Esophagus squamous epithelium (tissue), 5 donors: ENCODE data around the gene PCDHB11. TPM values are rescaled to one million over a fixed set of nuclear protein-coding genes. Genes with fewer than 3 reads are reported as not detected.
"Not testable (repeated sequence)": the region's sequence is repeated elsewhere in the genome, so short reads cannot be mapped to it uniquely, and the experiment has no call there.

Experiments used
- DNase-seq: peaks from one replicate; lab custom pipeline; 2025; lab: John Stamatoyannopoulos, UW
- H3K27ac ChIP-seq, 4 donors: fragments of 200-600 bp; sonication (generic); one replicate each; pipeline ENCODE4 v1.5.1; 2016 to 2019; ENCODE audit warnings: mild to moderate bottlenecking in 1 of 4
- H3K27me3 ChIP-seq, 4 donors: fragments of 200-600 bp; sonication (generic); 1 replicate in 3 of 4; 2 replicates in 1 of 4; pipeline versions ENCODE4 v1.5.1 to v1.6.0; 2017 to 2021; ENCODE audit warnings: antibody characterized with exemption in 1 of 4
- H3K36me3 ChIP-seq, 3 donors: fragments of 200-600 bp; sonication (generic); one replicate each; pipeline ENCODE4 v1.5.1; 2016 to 2019
- H3K4me1 ChIP-seq, 3 donors: fragments of 200-600 bp; sonication (generic); one replicate each; pipeline ENCODE4 v1.5.1; 2017 to 2019
- H3K4me3 ChIP-seq, 4 donors: fragments of 200-600 bp; sonication (generic); 1 replicate in 3 of 4; 2 replicates in 1 of 4; pipeline ENCODE4 v1.5.1; 2016 to 2019; ENCODE audit warnings: mild to moderate bottlenecking in 2 of 4, moderate library complexity in 1 of 4
- H3K9me3 ChIP-seq, 3 donors: fragments of 200-600 bp; sonication (generic); one replicate each; pipeline ENCODE4 v1.5.1; 2016 to 2019
- POLR2A ChIP-seq, 4 donors: fragments of 450-650 bp; IDR thresholded peaks; one replicate each; pipeline ENCODE4 v1.6.1; 2017; ENCODE audit warnings: antibody characterized with exemption in 4 of 4, mild to moderate bottlenecking in 4 of 4, moderate library complexity in 3 of 4
- WGBS, 2 donors: methylation state at CpG; one replicate each; pipeline ENCODE4 v1.1.5; 2018; 5-methylcytosine and 5-hydroxymethylcytosine counted together
- intact Hi-C: fragments of 100-400 bp; cut with DNase I; formaldehyde crosslinking; loops from one replicate; pipeline ENCODE4 v1.15.0; 2022
- total RNA-seq, 4 donors: library from RNA; depleted of rRNA; stranded (reverse); fragments of >200 nt; gene quantifications; one replicate each; pipeline ENCODE4 v1.1.0, GENCODE V29; 2016
- TF ChIP-seq, protein P1 (sequence below), 6 experiments: fragments of 450-650 bp in 4 of 6; fragments of 200-600 bp in 2 of 6; sonication (generic) in 2 of 6; IDR thresholded peaks; one replicate each; pipeline ENCODE4 v1.5.1; 2016 to 2019; ENCODE audit warnings: antibody characterized with exemption in 6 of 6, mild to moderate bottlenecking in 4 of 6, moderate library complexity in 4 of 6
- donor health status: DM: yes; HTN: yes; CAD: no.

PCDHB11 gene
- total RNA-seq, 4 donors from 2014 or later = 0.26 to 2.1 (median 0.49) TPM

DNA sequence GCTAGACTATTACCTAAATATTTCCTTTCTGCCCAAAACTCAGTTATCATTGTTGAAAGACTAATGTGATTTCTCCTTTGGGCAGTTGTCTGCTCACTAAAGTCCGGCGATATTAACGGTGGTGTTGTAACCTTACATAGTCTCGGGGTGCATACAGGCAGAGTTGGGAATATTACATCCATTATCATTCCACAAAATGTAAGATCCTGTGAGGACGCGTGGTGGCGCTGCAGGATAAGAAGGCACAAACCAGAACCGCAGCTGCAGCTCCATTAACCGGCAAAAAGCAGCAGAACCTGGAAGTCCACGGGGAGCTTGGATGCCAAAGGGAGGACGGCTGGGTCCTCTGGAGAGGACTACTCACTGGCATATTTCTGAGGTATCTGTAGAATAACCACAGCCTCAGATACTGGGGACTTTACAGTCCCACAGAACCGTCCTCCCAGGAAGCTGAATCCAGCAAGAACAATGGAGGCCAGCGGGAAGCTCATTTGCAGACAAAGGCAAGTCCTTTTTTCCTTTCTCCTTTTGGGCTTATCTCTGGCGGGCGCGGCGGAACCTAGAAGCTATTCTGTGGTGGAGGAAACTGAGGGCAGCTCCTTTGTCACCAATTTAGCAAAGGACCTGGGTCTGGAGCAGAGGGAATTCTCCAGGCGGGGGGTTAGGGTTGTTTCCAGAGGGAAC is 14.4 kb downstream of the PCDHB11 start, which contains the start of gene PCDHB13:
PCDHB13 (plus strand) TSS at position 264 of the 684 bp plus-strand sequence; CDS start at position 469, 205 bp downstream.
- intact Hi-C loops, H3K4me1 ChIP-seq, H3K36me3 ChIP-seq, DNase-seq, H3K27ac ChIP-seq: not testable (repeated sequence)
- WGBS, 2 donors = 14 to 18% methylated on average over 10 to 13 of the region's 18 CpGs
- TF ChIP-seq, protein P1, sequence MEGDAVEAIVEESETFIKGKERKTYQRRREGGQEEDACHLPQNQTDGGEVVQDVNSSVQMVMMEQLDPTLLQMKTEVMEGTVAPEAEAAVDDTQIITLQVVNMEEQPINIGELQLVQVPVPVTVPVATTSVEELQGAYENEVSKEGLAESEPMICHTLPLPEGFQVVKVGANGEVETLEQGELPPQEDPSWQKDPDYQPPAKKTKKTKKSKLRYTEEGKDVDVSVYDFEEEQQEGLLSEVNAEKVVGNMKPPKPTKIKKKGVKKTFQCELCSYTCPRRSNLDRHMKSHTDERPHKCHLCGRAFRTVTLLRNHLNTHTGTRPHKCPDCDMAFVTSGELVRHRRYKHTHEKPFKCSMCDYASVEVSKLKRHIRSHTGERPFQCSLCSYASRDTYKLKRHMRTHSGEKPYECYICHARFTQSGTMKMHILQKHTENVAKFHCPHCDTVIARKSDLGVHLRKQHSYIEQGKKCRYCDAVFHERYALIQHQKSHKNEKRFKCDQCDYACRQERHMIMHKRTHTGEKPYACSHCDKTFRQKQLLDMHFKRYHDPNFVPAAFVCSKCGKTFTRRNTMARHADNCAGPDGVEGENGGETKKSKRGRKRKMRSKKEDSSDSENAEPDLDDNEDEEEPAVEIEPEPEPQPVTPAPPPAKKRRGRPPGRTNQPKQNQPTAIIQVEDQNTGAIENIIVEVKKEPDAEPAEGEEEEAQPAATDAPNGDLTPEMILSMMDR (IDR thresholded peaks at IDR 0.05) = peak in 5 of 6 experiments; percentile 10 to 52 (median 30)
- H3K4me3 ChIP-seq = peak within 1 kb of the TSS in 3 of 4 donors; percentile 15 to 45 (median 16)
- H3K27me3 ChIP-seq = peaks cover 0 to 28% (median 0%) of the 10 kb centered on the region in 4 donors
- peaks cover 4 to 66% (median 45%) of the 10 kb centered on the region in 3 donors for H3K9me3 ChIP-seq

DNA sequence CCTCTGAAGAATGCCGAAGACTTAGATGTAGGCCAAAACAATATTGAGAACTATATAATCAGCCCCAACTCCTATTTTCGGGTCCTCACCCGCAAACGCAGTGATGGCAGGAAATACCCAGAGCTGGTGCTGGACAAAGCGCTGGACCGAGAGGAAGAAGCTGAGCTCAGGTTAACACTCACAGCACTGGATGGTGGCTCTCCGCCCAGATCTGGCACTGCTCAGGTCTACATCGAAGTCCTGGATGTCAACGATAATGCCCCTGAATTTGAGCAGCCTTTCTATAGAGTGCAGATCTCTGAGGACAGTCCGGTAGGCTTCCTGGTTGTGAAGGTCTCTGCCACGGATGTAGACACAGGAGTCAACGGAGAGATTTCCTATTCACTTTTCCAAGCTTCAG is 15.2 kb downstream of the PCDHB11 start:
- intact Hi-C loops, H3K4me3 ChIP-seq, DNase-seq, H3K27ac ChIP-seq, H3K36me3 ChIP-seq, H3K4me1 ChIP-seq: not testable (repeated sequence)
- H3K27me3 ChIP-seq = peaks cover 0 to 21% (median 0%) of the 10 kb centered on the region in 4 donors
- H3K9me3 ChIP-seq = peaks cover 4 to 66% (median 41%) of the 10 kb centered on the region in 3 donors
- 66 to 70% methylated on average over 4 to 6 of the region's 12 CpGs for WGBS, 2 donors

DNA sequence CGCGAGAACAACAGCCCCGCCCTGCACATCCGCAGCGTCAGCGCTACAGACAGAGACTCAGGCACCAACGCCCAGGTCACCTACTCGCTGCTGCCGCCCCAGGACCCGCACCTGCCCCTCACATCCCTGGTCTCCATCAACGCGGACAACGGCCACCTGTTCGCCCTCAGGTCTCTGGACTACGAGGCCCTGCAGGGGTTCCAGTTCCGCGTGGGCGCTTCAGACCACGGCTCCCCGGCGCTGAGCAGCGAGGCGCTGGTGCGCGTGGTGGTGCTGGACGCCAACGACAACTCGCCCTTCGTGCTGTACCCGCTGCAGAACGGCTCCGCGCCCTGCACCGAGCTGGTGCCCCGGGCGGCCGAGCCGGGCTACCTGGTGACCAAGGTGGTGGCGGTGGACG is 16.1 kb downstream of the PCDHB11 start:
- Histone ChIP-seq H3K27me3 (peaks cover 0 to 12% (median 0%) of the 10 kb centered on the region in 4 donors), H3K4me3 (peak overlapping the region in 1 of 4 donors; percentile 4), H3K9me3 (peaks cover 4 to 63% (median 36%) of the 10 kb centered on the region in 3 donors)
- WGBS, 2 donors = 67% methylated on average over 13 of the region's 40 CpGs; no CpG with 5 or more reads in 1 of the 2 donors
- DNase-seq, H3K4me1 ChIP-seq, H3K27ac ChIP-seq, H3K36me3 ChIP-seq, intact Hi-C loops: not testable (repeated sequence)

DNA sequence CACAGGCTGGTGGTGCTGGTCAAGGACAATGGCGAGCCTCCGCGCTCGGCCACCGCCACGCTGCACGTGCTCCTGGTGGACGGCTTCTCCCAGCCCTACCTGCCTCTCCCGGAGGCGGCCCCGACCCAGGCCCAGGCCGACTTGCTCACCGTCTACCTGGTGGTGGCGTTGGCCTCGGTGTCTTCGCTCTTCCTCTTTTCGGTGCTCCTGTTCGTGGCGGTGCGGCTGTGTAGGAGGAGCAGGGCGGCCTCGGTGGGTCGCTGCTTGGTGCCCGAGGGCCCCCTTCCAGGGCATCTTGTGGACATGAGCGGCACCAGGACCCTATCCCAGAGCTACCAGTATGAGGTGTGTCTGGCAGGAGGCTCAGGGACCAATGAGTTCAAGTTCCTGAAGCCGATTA is 16.6 kb downstream of the PCDHB11 start:
- H3K27ac ChIP-seq, intact Hi-C loops, DNase-seq, H3K4me3 ChIP-seq, H3K36me3 ChIP-seq, H3K27me3 ChIP-seq, H3K4me1 ChIP-seq: not testable (repeated sequence)
- 34 to 36% methylated on average over 3 to 4 of the region's 26 CpGs for WGBS, 2 donors
- peaks cover 4 to 58% (median 32%) of the 10 kb centered on the region in 3 donors for H3K9me3 ChIP-seq

DNA sequence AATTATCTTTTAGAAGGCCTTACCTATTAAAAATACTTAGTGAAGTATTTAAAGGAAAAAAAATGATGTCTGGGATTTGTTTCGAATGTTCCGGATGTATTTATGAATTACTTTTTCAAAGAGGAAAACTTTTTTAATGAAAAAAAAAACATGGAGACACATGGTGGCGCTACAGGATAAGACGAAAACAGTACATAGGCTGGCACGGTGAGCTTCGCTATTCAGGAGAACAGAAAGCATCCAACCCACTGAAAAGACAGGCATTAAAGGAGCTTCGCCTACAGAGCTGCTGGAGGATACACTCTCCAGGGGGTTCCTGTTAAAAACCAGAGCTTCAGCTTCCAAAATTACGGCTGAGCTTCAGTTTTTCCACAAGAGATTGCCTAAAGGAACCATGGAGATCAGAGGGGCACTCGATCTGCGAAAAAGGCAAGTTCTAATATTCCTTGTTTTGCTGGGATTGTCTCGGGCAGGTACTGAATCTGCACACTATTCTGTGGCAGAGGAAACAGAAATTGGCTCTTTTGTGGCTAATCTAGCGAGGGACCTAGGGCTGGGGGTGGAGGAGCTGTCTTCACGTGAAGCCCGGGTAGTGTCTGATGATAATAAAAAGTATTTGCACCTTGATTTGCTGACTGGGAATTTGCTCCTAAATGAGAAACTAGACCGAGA is 23.8 kb downstream of the PCDHB11 start, which contains the start of gene PCDHB14:
PCDHB14 (plus strand) TSS at position 232 of the 672 bp plus-strand sequence; CDS start at position 395, 163 bp downstream.
- Histone ChIP-seq H3K9me3 (peaks cover 0 to 73% (median 51%) of the 10 kb centered on the region in 3 donors), H3K4me3 (peak within 1 kb of the TSS in 2 of 4 donors; percentile 18 to 48), H3K36me3 (no peaks in the 10 kb centered on the region), H3K27me3 (no peaks in the 10 kb centered on the region), H3K27ac (no peak within 1 kb of the TSS), H3K4me1 (no peaks in the 10 kb centered on the region)
- no peak for DNase-seq
- intact Hi-C loops = no loop called here
- 25 to 30% methylated on average over 15 of the region's 15 CpGs for WGBS, 2 donors
- TF ChIP-seq POLR2A (IDR thresholded peaks at IDR 0.05) = no peak
- TF ChIP-seq, protein P1 (IDR thresholded peaks at IDR 0.05) = peak in 1 of 6 experiments; percentile 6

DNA sequence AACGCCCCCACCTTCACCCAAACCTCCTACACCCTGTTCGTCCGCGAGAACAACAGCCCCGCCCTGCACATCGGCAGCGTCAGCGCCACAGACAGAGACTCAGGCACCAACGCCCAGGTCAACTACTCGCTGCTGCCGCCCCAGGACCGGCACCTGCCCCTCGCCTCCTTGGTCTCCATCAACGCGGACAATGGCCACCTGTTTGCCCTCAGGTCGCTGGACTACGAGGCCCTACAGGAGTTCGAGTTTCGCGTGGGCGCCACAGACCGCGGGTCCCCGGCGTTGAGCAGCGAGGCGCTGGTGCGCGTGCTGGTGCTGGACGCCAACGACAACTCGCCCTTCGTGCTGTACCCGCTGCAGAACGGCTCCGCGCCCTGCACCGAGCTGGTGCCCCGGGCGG is 25.4 kb downstream of the PCDHB11 start:
- H3K4me3 ChIP-seq, H3K27ac ChIP-seq, DNase-seq, H3K36me3 ChIP-seq, intact Hi-C loops, H3K27me3 ChIP-seq, H3K4me1 ChIP-seq: not testable (repeated sequence)
- H3K9me3 ChIP-seq = peaks cover 0 to 65% (median 44%) of the 10 kb centered on the region in 3 donors
- WGBS, 2 donors = 45% methylated on average over 5 of the region's 40 CpGs; no CpG with 5 or more reads in 1 of the 2 donors

DNA sequence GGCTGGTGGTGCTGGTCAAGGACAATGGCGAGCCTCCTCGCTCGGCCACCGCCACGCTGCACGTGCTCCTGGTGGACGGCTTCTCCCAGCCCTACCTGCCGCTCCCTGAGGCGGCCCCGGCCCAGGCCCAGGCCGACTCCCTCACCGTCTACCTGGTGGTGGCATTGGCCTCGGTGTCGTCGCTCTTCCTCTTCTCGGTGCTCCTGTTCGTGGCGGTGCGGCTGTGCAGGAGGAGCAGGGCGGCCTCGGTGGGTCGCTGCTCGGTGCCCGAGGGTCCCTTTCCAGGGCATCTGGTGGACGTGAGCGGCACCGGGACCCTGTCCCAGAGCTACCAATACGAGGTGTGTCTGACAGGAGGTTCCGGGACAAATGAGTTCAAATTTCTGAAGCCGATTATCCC is 26.0 kb downstream of the PCDHB11 start:
- DNase-seq, H3K36me3 ChIP-seq, H3K27me3 ChIP-seq, intact Hi-C loops, H3K4me1 ChIP-seq, H3K4me3 ChIP-seq, H3K27ac ChIP-seq: not testable (repeated sequence)
- peaks cover 0 to 66% (median 47%) of the 10 kb centered on the region in 3 donors for H3K9me3 ChIP-seq
- 42 to 43% methylated on average over 4 to 5 of the region's 30 CpGs for WGBS, 2 donors
